ENCODE measurements around the gene SRF.

The SRF gene

GRCh38 chr6:43150051-43150751 is 20.9 kb upstream of the SRF start:
- H3K79me2 ChIP-seq (ENCODE audit: insufficient read depth, low read depth) = no peaks in the 10 kb centered on the region
- no peaks in the 10 kb centered on the region for H3K36me3 ChIP-seq (ENCODE audit: insufficient read depth)
- no peak for TF ChIP-seq CTCF (conservative IDR thresholded peaks at IDR 0.05; ENCODE audit: low read depth, low read length)
- H3K27me3 ChIP-seq (ENCODE audit: insufficient read depth, low read depth) = no peaks in the 10 kb centered on the region
- no peak overlapping the region for H2AFZ ChIP-seq (ENCODE audit: low read depth)
- H3K9ac ChIP-seq = no peak overlapping the region
- H3K4me2 ChIP-seq = no peak overlapping the region
- no peak overlapping the region for H3K4me3 ChIP-seq (IDR thresholded peaks at IDR 0.05; ENCODE audit: insufficient read depth, low read depth, low read length)
- H4K20me1 ChIP-seq (ENCODE audit: insufficient read depth) = no peaks in the 10 kb centered on the region
- no peaks in the 10 kb centered on the region for H3K4me1 ChIP-seq (ENCODE audit: low read depth, poor library complexity, severe bottlenecking)
- H3K27ac ChIP-seq = no peak overlapping the region

GRCh38 chr6:43159599-43159998 is 11.5 kb upstream of the SRF start:
- Histone ChIP-seq H4K20me1 (ENCODE audit: insufficient read depth) (no peaks in the 10 kb centered on the region), H2AFZ (ENCODE audit: low read depth) (no peak overlapping the region), H3K4me2 (no peak overlapping the region), H3K79me2 (ENCODE audit: insufficient read depth, low read depth) (no peaks in the 10 kb centered on the region), H3K4me1 (ENCODE audit: low read depth, poor library complexity, severe bottlenecking) (no peaks in the 10 kb centered on the region), H3K27me3 (ENCODE audit: insufficient read depth, low read depth) (no peaks in the 10 kb centered on the region), H3K36me3 (ENCODE audit: insufficient read depth) (no peaks in the 10 kb centered on the region), H3K4me3 (IDR thresholded peaks at IDR 0.05; ENCODE audit: insufficient read depth, low read depth, low read length) (no peak overlapping the region), H3K27ac (no peak overlapping the region), H3K9ac (no peak overlapping the region)
- TF ChIP-seq CTCF (conservative IDR thresholded peaks at IDR 0.05; ENCODE audit: low read depth, low read length) = no peak

DNA sequence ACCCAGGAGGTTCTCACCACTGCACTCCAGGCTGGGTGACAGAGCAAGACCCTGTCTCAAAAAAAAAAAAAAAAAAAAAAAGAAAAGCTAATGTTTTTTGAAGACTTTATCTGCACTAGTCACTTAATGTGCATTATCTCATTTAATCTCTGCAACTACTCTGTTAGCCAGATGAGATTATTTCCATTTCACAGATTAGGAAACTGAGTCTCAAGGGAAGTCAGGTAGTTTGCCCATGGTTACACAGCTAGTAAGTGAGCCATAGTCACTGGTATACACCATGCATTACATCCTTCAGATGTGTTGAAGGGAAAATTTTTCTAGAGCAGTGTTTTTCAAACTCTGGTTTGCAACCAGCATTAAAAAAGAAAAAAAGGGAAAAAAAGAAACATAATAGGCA is 7.2 kb upstream of the SRF start:
- no peak overlapping the region for H3K9ac ChIP-seq
- no peak for TF ChIP-seq CTCF (conservative IDR thresholded peaks at IDR 0.05; ENCODE audit: low read depth, low read length)
- no peak overlapping the region for H3K4me3 ChIP-seq (IDR thresholded peaks at IDR 0.05; ENCODE audit: insufficient read depth, low read depth, low read length)
- no peak overlapping the region for H3K4me2 ChIP-seq
- H3K79me2 ChIP-seq (ENCODE audit: insufficient read depth, low read depth) = no peaks in the 10 kb centered on the region
- no peak overlapping the region for H2AFZ ChIP-seq (ENCODE audit: low read depth)
- no peaks in the 10 kb centered on the region for H3K27me3 ChIP-seq (ENCODE audit: insufficient read depth, low read depth)
- no peaks in the 10 kb centered on the region for H4K20me1 ChIP-seq (ENCODE audit: insufficient read depth)
- H3K4me1 ChIP-seq (ENCODE audit: low read depth, poor library complexity, severe bottlenecking) = no peaks in the 10 kb centered on the region
- H3K36me3 ChIP-seq (ENCODE audit: insufficient read depth) = no peaks in the 10 kb centered on the region
- no peak overlapping the region for H3K27ac ChIP-seq

- H2AFZ ChIP-seq (ENCODE audit: low read depth) = peak overlapping the region; percentile 94
- H3K79me2 ChIP-seq (ENCODE audit: insufficient read depth, low read depth) = peaks cover 22% of the 10 kb centered on the region; the same call in 1 of the 2 replicates
- peak overlapping the region; percentile 89 for H3K4me2 ChIP-seq
- no peak overlapping the region for H3K27ac ChIP-seq
- H3K4me1 ChIP-seq (ENCODE audit: low read depth, poor library complexity, severe bottlenecking) = peaks cover 31% of the 10 kb centered on the region
- TF ChIP-seq CTCF (conservative IDR thresholded peaks at IDR 0.05; ENCODE audit: low read depth, low read length) = no peak
- H3K9ac ChIP-seq = peak overlapping the region; percentile 81; the same call in 1 of the 2 replicates
- H4K20me1 ChIP-seq (ENCODE audit: insufficient read depth) = peaks cover 6% of the 10 kb centered on the region; the same call in 1 of the 2 replicates
- no peak overlapping the region for H3K4me3 ChIP-seq (IDR thresholded peaks at IDR 0.05; ENCODE audit: insufficient read depth, low read depth, low read length)
- H3K36me3 ChIP-seq (ENCODE audit: insufficient read depth) = no peaks in the 10 kb centered on the region
- no peaks in the 10 kb centered on the region for H3K27me3 ChIP-seq (ENCODE audit: insufficient read depth, low read depth)
These were observed 595 bp upstream of the SRF start for GRCh38 chr6:43170417-43170930.
